GM23248 (cell line): ENCODE results near the gene GSG1L. TPM values are rescaled to one million over a fixed set of nuclear protein-coding genes. Genes with fewer than 3 reads are reported as not detected.

Source experiments
- DNase-seq: peaks from one replicate; pipeline ENCODE4 v3.0.0-alpha.2; 2015
- H2AFZ ChIP-seq: fragments of 200-600 bp; sonication (generic); 2 replicates; pipeline ENCODE4 v1.6.1; 2016; ENCODE audit warnings: antibody characterized with exemption
- H3F3A ChIP-seq: fragments of 200-600 bp; sonication (generic); 2 replicates; pipeline ENCODE4 v1.6.1; 2016; ENCODE audit warnings: mild to moderate bottlenecking, antibody characterized with exemption, mixed run types; ENCODE audit not compliant: insufficient read depth
- H3K27ac ChIP-seq: fragments of 200-600 bp; sonication (generic); 2 replicates; pipeline ENCODE4 v1.5.1; 2016; ENCODE audit warnings: mild to moderate bottlenecking
- H3K27me3 ChIP-seq: fragments of 200-600 bp; sonication (generic); replicated peaks from 2 replicates; pipeline ENCODE4 v1.6.1; 2016; ENCODE audit warnings: mild to moderate bottlenecking; ENCODE audit not compliant: insufficient read depth
- H3K36me3 ChIP-seq: fragments of 200-600 bp; sonication (generic); 2 replicates; pipeline ENCODE4 v1.6.1; 2016; ENCODE audit warnings: low read depth, mild to moderate bottlenecking
- H3K4me1 ChIP-seq: fragments of 200-600 bp; sonication (generic); 2 replicates; pipeline ENCODE4 v1.6.1; 2016; ENCODE audit warnings: mild to moderate bottlenecking; ENCODE audit not compliant: insufficient read depth
- H3K4me2 ChIP-seq: fragments of 200-600 bp; sonication (generic); one replicate; pipeline ENCODE4 v1.6.1; 2016; ENCODE audit warnings: mild to moderate bottlenecking; ENCODE audit not compliant: unreplicated experiment
- H3K4me3 ChIP-seq: fragments of 200-600 bp; sonication (generic); 2 replicates; pipeline ENCODE4 v1.5.1; 2016; ENCODE audit warnings: mild to moderate bottlenecking
- H3K79me2 ChIP-seq: fragments of 200-600 bp; sonication (generic); 2 replicates; pipeline ENCODE4 v1.6.1; 2016; ENCODE audit warnings: mild to moderate bottlenecking; ENCODE audit not compliant: insufficient read depth
- H3K9ac ChIP-seq: fragments of 200-600 bp; sonication (generic); 2 replicates; pipeline ENCODE4 v1.6.1; 2016; ENCODE audit warnings: mild to moderate bottlenecking
- H3K9me2 ChIP-seq: fragments of 200-600 bp; sonication (generic); 2 replicates; pipeline ENCODE4 v1.6.1; 2016; ENCODE audit warnings: mixed run types, mild to moderate bottlenecking, moderate library complexity; ENCODE audit not compliant: insufficient read depth
- H3K9me3 ChIP-seq: fragments of 200-600 bp; sonication (generic); one replicate; pipeline ENCODE4 v1.6.1; 2017; ENCODE audit warnings: low read depth
- H4K20me1 ChIP-seq: fragments of 200-600 bp; sonication (generic); 2 replicates; pipeline ENCODE4 v1.6.0; 2016; ENCODE audit not compliant: insufficient read depth
- EZH2 ChIP-seq: fragments of 200-600 bp; sonication (generic); IDR thresholded peaks from 2 replicates; pipeline ENCODE4 v1.6.1; 2018; ENCODE audit warnings: antibody characterized with exemption, mild to moderate bottlenecking; ENCODE audit not compliant: insufficient read depth, poor library complexity, severe bottlenecking
- EZH2phosphoT487 ChIP-seq: fragments of 200-600 bp; sonication (generic); IDR thresholded peaks from 2 replicates; pipeline ENCODE4 v1.6.1; 2018; ENCODE audit warnings: antibody characterized with exemption, moderate library complexity, mild to moderate bottlenecking, low read depth; ENCODE audit not compliant: insufficient read depth
- WGBS, 2 experiments: methylation state at CpG; one replicate each; pipeline ENCODE4 v1.1.6; 2015 to 2017; ENCODE audit warnings: low lambda C conversion rate in 2 of 2, low coverage in 1 of 2; ENCODE audit errors: missing lambda C conversion rate in 2 of 2; 5-methylcytosine and 5-hydroxymethylcytosine counted together
- in situ Hi-C: fragments of 300-500 bp; cut with MboI; formaldehyde crosslinking; loops from 2 replicates; pipeline ENCODE4 v1.15.0; 2020
- polyA plus RNA-seq: library from polyadenylated mRNA; unstranded; fragments of >200 nt; fragmentation: Nextera tagmentation; extraction: Ambion mirVana; gene quantifications from 2 replicates; pipeline ENCODE4 v1.2.1, GENCODE V29; 2016
- total RNA-seq: library from RNA; depleted of rRNA; stranded (reverse); fragments of >200 nt; shearing (Covaris generic); gene quantifications from 2 replicates; pipeline ENCODE4 v1.2.3, GENCODE V29; 2014

GSG1L gene
- total and polyA plus RNA-seq, 2 experiments from 2014 or later: not detected

DNA sequence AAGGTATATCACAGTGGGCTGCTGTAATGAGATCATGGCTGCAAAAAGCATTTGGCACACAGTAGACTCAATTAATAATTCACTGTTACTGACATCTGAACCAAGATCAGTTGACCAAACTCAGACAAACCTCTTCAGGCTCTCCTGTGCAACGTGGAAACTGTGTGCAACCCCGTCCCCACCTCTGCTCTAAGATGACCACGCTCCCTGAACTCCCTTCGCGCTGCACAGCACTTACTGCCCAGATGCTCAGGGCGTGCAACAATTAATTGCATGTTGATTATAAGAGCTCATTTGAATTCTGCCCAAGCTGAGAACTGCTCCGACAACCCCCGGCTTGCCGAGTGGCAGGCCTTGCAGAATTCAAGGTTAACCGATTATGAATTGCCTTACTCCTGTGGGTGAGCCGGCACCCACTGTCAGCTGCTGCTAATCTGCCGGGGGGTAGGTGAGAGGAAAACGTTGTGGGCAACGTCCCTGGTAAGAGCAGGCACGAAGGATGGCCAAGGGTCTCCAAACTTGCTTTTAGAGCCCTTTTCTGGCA, 1.3 kb upstream of the GSG1L start:
- no peaks in the 10 kb centered on the region for H3K9me3 ChIP-seq
- H3K79me2 ChIP-seq: no peaks in the 10 kb centered on the region
- H3K4me1 ChIP-seq: peaks cover 4% of the 10 kb centered on the region; the same call in 1 of the 2 replicates
- H3K27me3 ChIP-seq: peaks cover 59% of the 10 kb centered on the region
- peaks cover 8% of the 10 kb centered on the region; the same call in 1 of the 2 replicates for H3F3A ChIP-seq
- WGBS, 2 experiments: 62 to 63% methylated on average over 15 of the region's 15 CpGs
- DNase-seq: no peak
- H4K20me1 ChIP-seq: no peaks in the 10 kb centered on the region
- no peaks in the 10 kb centered on the region for H3K36me3 ChIP-seq
- no peak overlapping the region for H2AFZ ChIP-seq
- no peak for TF ChIP-seq EZH2phosphoT487
- no peak for TF ChIP-seq EZH2
- H3K27ac ChIP-seq: no peak overlapping the region
- H3K9ac ChIP-seq: no peak overlapping the region
- no peak overlapping the region for H3K4me2 ChIP-seq
- no peak overlapping the region for H3K4me3 ChIP-seq
- in situ Hi-C loops: loop anchor here (25.0 kb wide), 2 partner anchors 277 to 427 kb away; no protein-coding TSS in a partner anchor
- no peaks in the 10 kb centered on the region for H3K9me2 ChIP-seq

DNA sequence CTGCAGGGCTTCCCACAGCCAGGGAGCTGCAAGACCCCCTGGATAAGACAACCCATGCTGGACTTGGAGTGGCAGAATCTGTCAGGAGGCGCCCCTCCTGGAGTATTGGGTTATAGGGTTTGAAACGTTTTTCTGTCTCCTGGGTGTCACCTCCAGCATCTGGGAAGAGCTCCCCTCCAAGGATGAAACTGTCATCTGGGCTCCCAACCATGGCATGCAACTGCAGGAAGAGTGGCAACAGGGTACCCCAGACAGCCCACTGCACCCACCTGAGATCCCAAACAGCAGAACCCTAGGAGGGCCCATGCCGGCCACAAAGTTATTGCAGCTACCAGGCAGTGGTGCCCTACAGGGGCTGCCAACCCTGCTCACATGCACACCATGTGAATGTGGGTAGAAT, 636 bp upstream of the GSG1L start:
- Histone ChIP-seq H3K79me2 (no peaks in the 10 kb centered on the region), H3F3A (peaks cover 8% of the 10 kb centered on the region; the same call in 1 of the 2 replicates), H3K9ac (no peak overlapping the region), H3K9me2 (no peaks in the 10 kb centered on the region), H2AFZ (no peak overlapping the region), H3K9me3 (no peaks in the 10 kb centered on the region), H3K4me1 (peaks cover 4% of the 10 kb centered on the region; the same call in 1 of the 2 replicates), H3K4me2 (no peak overlapping the region), H3K27me3 (peaks cover 64% of the 10 kb centered on the region), H3K4me3 (no peak overlapping the region), H3K36me3 (no peaks in the 10 kb centered on the region), H3K27ac (no peak overlapping the region), H4K20me1 (no peaks in the 10 kb centered on the region)
- TF ChIP-seq EZH2 (no peak), EZH2phosphoT487 (no peak)
- in situ Hi-C loops: loop anchor here (25.0 kb wide), 2 partner anchors 277 to 427 kb away; no protein-coding TSS in a partner anchor
- DNase-seq: no peak
- 43 to 44% methylated on average over 3 of the region's 3 CpGs for WGBS, 2 experiments

DNA sequence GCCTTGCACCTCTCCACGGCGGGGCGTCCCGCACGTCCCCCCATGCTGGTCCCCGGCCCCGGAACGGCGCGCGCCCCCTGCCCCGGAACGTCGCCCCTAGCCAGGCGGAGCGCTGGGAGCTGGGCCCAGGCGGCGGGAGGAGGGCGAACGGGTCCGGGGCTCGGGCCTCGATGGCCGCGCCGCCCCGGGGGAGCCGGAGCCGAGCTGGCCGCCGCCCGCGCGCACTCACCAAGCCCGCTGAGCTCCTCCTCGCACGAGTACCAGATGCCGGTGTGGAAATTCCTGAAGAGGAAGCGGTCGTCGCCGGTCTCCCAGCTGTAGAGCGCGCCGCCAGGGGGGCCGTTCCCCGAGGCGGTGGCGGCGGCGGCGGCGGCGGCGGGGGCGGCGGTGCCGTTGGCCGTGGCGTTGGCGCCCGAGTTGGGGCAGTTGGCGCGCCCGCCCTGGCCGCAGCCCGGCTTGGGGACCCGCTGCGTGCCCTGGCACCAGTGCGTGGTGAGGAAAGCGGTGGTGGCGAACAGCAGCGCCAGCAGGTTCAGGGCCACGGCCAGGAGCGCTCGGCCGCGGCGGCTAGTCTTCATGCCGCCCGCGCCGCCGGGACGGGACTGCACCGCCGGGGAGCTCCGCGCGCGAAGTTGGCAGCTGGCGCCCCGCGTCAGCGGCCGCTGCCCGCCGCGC, 530 bp downstream of the GSG1L start:
- H3K36me3 ChIP-seq: no peaks in the 10 kb centered on the region
- no peak overlapping the region for H3K4me3 ChIP-seq
- DNase-seq: peak; percentile 55
- H3K79me2 ChIP-seq: no peaks in the 10 kb centered on the region
- no peak overlapping the region for H2AFZ ChIP-seq
- H3K9me2 ChIP-seq: no peaks in the 10 kb centered on the region
- no peaks in the 10 kb centered on the region; the same call in 1 of the 2 replicates for H3K4me1 ChIP-seq
- 1 to 3% methylated on average over 21 to 46 of the region's 99 CpGs for WGBS, 2 experiments
- H3K9ac ChIP-seq: no peak overlapping the region
- no peaks in the 10 kb centered on the region for H4K20me1 ChIP-seq
- H3K4me2 ChIP-seq: no peak overlapping the region
- H3K27ac ChIP-seq: no peak overlapping the region
- in situ Hi-C loops: loop anchor here (25.0 kb wide), 2 partner anchors 276 to 426 kb away; no protein-coding TSS in a partner anchor
- peaks cover 4% of the 10 kb centered on the region; the same call in 1 of the 2 replicates for H3F3A ChIP-seq
- TF ChIP-seq EZH2phosphoT487: no peak
- TF ChIP-seq EZH2: no peak
- no peaks in the 10 kb centered on the region for H3K9me3 ChIP-seq
- peaks cover 66% of the 10 kb centered on the region for H3K27me3 ChIP-seq

- Histone ChIP-seq H3K9me3 (no peaks in the 10 kb centered on the region), H4K20me1 (no peaks in the 10 kb centered on the region), H3F3A (no peaks in the 10 kb centered on the region), H3K4me2 (no peak overlapping the region), H3K4me1 (no peaks in the 10 kb centered on the region), H3K9me2 (no peaks in the 10 kb centered on the region), H3K36me3 (no peaks in the 10 kb centered on the region), H2AFZ (no peak overlapping the region), H3K27me3 (peaks cover 66% of the 10 kb centered on the region), H3K4me3 (no peak overlapping the region), H3K9ac (no peak overlapping the region), H3K79me2 (no peaks in the 10 kb centered on the region), H3K27ac (no peak overlapping the region)
- in situ Hi-C loops: loop anchor here (25.0 kb wide), 2 partner anchors 275 to 425 kb away; no protein-coding TSS in a partner anchor
- no peak for DNase-seq
- 11 to 19% methylated on average over 16 to 36 of the region's 39 CpGs for WGBS, 2 experiments
- TF ChIP-seq EZH2: no peak
Observed at GRCh38 chr16:28062261-28062846, 1.2 kb downstream of the GSG1L start.
